HG02840 (cell line): Measurements from ENCODE around the gene FUBP3.

Experiments used
- ATAC-seq: cut with Tn5 transposase; IDR thresholded peaks from one replicate; pipeline ENCODE4 v1.9.1; 2021; ENCODE audit warnings: mild to moderate bottlenecking, moderate library complexity, moderate number of reproducible peaks; ENCODE audit not compliant: unreplicated experiment, low FRiP score

FUBP3 gene

GRCh38 chr9:130660683-130661450, 81.5 kb downstream of the FUBP3 start:
- no peak for ATAC-seq

DNA sequence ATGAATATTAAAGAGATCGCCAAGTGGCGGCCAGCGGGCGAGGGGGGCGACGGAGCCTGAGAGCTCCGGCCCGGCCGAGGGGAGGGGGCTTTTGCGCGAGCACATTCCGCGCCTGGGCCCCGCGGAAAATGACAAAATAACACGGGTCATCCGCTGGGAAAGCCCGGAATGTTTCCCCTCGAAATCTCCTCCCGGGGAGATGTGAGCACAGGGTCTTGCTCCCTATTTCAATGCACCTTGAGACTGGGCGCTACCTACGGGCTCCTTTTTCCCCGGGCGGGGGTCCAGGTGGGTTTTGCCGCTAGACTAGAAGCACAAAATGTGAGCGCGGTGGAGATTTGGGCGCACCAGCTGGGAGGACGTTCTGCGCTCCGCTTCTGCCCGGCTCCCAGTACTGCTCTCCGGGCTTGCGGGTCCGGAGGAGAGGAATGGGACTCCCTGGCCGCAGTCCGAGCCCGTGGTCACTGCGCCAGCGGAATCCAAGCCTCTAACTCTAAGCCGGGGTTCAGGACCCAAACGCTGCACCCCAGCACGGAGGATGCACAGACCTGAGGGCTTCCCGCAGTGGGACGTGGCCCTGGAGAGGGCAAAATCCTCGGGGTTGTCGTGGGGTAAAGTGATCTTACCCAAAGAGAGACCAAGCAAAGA, 82.2 kb downstream of the FUBP3 start:
- no peak for ATAC-seq

DNA sequence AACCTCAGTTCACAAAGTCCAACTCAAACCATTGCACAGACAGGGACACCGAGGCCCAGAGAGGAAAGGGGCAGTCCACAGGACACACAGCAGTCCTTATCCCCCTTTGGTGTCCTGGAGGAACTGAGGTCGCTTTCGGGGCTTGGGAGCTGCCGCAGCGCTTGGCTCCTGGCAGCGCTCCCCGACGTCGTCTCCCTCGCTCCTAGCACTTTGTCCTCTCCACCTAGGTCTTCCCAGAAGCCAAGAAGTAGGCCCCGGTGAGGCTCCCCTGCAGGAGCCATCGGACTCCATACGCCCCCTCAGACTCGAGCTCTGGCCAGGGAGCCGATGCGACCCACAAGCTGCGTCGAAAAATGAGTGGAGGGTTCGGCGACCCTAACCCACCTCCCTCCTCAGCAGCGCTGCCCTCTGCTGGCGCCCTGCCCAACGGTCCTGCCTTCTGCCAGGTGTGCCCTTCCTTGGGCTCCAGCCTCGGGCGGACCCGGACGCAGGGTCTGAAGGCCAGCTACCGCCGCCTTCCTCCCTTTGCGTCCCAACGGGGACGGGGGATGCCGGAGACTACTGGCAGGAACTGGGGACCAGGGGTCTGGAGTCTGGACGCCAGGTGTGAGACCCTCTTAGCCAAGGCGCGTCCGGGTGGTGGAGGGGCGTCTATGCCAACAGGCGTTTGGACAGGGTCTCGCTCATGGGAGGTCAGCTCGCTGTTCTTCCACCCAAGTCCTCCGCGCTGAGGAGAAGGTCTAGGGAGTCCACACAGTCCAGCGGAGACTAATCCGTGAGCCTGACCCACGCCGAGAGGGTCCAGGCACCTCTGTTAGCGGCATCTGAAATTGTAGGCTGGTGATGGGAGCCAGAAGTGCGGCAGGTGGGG, 83.0 kb downstream of the FUBP3 start:
- ATAC-seq, result no peak

- no peak for ATAC-seq
Measured at GRCh38 chr9:130662970-130663257, 83.5 kb downstream of the FUBP3 start.

GRCh38 chr9:130663258-130663976, 84.0 kb downstream of the FUBP3 start:
- no peak for ATAC-seq

- no peak for ATAC-seq
Measured at GRCh38 chr9:130663977-130664250, 84.5 kb downstream of the FUBP3 start.

GRCh38 chr9:130664251-130665028, 85.1 kb downstream of the FUBP3 start, which contains the start of gene PRDM12:
PRDM12 (plus strand) TSS chr9:130664594; CDS start chr9:130664654, 60 bp downstream.
- no peak for ATAC-seq

- no peak for ATAC-seq
Measured at GRCh38 chr9:130665029-130665430, 85.7 kb downstream of the FUBP3 start.

DNA sequence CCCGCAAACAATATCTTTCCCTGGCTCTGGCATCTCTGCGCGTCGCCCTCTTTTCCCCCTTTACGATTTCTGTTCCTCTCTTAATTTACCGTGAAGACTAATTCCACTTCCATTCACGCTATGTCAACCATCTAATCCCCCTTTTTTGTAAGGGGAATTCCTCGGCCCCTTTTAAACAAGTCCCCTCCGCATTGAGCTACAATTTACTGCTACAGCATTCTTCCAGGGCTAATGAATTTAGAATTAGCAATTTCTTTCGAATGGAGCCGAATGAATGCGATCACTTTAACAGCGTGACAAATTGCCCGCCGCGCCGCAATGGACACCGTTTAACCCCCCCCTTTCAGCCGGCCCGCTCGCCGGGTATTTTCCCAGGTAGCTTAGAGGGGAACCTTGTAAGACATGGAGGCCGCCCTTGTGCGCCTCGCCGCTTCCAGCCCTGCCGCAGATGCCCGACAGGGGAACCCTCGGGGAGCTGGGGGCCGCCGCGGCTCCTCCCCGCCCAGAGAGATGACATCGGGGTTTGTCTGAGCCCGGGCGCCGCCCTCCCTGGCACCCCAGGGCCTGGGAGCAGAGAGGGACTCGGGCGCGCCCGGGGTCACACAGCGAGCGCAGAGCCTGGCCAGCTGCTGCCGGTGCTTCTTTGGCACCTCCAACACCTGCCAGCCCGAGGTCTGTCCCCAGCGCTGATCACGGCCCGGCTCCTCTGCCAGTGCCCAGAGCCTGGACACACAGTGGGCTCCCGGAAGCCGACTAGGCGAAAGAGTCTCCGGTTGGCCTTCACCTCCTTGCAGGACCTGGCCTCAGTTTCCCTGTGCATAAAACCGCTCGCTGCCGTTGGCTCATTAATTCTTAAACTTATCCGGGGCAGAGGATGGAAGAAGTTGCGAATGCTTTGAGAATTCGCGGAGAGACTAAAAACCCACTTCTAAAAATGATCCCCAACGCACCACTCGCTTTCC, 86.3 kb downstream of the FUBP3 start:
- no peak for ATAC-seq

- ATAC-seq, result no peak
Measured at GRCh38 chr9:130666393-130667119, 87.2 kb downstream of the FUBP3 start.

- ATAC-seq, result no peak
Measured at GRCh38 chr9:130667120-130667435, 87.7 kb downstream of the FUBP3 start.

DNA sequence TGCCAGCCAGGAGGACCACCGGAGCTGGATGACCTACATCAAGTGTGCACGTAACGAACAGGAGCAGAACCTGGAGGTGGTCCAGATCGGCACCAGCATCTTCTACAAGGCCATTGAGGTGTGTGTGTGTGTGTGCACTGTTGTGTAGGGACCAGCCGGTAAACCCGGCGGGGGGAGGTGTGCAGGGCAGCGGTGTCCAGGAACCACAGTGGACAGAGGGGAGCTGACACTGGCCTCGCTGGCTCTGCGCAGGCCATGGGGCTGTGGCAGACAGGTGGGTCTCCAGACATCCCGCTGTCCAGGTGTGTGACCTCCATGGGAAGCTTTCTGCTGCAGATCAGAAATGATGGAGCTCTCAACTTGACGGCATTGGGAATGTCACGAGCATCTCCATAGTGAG, 88.8 kb downstream of the FUBP3 start:
- ATAC-seq, result no peak

- ATAC-seq, result no peak
Measured at GRCh38 chr9:130668659-130669058, 89.3 kb downstream of the FUBP3 start.

GRCh38 chr9:130669965-130670364, 90.6 kb downstream of the FUBP3 start:
- ATAC-seq, result no peak

GRCh38 chr9:130670644-130671043, 91.3 kb downstream of the FUBP3 start:
- no peak for ATAC-seq

DNA sequence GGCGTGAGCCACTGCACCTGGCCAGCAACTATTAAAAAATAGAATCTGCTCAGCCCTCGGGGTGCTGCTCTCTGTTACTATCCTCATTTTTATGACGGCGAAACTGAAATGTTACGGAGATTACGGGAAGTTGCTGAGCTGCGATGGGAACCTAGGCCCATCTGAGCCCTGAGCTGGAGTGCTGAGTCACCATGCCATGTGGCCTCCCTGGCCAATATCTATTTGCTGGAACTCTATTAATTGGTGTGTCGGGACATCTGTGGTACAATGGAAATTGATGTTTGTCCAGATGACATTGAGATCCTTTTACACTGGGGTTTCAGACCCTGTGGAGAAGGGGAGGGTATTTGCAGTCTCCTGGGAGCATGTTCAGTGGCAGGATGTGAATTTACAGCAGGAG, 93.1 kb downstream of the FUBP3 start:
- no peak for ATAC-seq

DNA sequence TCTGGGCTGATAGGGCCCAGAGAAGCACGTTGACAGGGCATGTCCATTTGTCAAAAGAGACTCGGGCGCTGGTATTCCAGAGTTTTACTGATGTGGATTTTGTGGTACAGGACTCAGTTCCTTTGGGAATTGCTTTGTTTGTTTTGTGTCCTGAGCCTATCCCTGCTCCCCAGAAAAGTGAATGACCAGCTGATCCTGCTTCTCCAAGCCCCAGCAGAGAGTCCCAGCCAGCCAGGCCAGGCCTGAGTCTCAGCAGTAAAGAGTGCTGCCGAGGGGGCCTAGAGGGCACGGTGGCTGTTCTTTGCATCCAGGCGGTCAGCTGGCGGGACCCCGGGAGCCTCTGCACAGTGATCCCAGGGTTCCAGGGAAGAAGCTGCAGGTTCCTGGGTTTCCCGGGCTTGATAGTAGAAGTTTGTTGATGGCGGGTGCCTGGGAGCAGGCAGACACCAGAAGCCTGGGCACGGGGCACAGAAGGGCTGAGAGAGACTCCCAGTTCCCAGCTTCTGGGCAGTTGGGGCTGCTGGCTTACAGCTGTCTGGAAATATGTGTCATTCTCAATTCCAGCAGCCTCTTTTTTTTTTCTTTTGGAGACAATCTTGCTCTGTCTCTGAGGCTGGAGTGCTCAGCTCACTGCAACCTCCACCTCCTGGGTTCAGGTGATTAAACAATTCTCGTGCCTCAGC, 93.7 kb downstream of the FUBP3 start:
- no peak for ATAC-seq

DNA sequence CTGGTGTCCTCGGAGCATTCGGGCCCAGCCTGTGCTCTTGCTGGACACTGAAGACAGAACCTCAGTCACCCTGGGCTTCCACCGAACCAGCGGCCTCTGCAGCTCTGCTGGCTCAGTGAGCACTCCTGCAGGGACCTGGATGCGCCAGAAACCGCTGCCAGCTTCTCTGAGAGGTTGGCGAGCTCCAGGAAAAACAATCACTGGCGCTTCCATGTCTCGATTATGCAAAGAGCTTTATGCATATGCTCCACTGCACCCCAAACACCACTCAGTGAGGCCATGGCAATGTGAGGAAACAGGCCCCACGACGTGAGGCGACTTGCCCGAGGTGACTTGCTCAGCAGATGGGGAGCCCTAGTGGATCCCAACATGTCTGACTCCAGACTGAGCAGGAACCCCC, 96.0 kb downstream of the FUBP3 start:
- ATAC-seq, result no peak
